HuH-7 (cell line): Measurements from ENCODE around the gene INTS6L.
"Not testable (repeated sequence)": the region's sequence is repeated elsewhere in the genome, so short reads cannot be mapped to it uniquely, and the experiment has no call there.

Experiments used
- DNase-seq: peaks from one replicate; pipeline ENCODE4 v3.0.0; 2011; ENCODE audit warnings: low spot score

Gene INTS6L

DNA sequence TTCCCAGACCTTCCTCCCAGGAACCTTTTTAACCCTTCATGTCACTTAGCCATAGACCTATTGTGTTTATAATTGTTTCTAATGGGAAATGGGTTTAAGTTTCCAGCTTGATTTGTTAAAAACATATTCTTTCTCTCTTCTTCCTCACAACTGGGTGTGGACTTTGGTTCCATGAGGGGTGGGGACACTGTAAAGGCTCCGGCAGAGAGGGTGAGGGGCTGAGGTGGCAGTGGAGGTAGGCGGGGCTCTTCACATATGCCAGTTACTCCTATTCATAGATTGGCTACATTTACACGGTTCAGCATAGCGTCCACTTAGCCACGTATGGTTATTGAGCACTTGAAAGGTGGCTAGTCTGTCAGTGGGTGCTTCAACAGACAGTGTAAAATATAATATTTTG lies 7.8 kb downstream of the INTS6L start:
- DNase-seq = no peak

DNA sequence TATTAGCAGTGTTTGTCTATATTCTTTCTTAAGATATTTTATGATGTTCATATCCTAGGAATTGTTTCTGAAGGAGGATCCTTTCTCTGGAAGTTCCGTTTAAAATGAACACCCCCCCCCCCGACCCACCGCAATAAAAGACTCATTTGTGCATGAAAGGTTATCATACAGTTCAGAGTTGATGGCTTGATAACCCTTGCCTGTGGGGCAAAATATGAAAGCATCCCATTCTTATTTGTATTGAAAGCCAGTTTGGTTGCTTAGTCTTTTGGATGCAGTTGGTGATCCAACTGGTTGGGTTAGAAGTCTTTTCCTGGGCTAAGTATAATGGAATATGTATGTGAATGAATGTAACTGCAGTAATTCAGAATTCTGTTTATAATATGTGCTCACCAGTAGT lies 8.3 kb downstream of the INTS6L start:
- no peak for DNase-seq

DNA sequence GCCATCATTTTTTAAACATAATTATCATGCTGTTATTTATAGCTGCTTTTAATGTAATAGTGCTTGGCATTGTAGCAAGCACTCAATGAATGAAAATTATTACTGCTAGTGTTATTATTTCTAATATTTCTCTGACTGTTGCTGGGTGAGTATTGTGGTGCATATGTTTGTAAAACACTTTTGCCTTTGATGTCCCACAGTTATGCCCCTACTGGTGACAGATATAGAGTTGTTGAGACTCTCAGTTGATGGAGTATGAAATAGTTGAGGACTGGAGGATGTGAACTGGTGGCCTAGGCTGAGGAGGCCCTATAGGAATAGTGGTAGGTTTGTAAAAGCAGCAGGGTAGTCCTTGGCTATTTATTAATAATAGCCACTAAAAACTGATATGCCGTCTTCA lies 9.6 kb downstream of the INTS6L start:
- no peak for DNase-seq

DNA sequence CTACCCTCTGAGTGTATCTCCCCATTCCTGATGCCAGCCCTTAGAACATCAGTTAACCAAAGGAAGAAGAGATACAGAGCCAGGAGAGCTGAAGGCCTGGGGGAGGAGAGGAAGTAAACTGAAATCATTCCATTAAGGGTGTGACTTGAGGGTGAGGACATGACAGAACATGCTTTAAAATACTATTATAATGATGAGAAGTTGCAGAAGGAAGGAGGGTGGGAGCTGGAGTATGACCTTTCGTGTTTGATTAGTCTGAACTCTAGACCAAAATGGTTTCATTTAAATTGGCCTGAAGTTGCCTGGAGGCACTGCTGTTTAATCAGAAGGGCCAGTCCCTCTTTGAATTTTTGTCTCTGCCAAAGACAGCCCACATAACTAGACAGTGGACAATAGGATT lies 11.4 kb downstream of the INTS6L start:
- no peak for DNase-seq

DNA sequence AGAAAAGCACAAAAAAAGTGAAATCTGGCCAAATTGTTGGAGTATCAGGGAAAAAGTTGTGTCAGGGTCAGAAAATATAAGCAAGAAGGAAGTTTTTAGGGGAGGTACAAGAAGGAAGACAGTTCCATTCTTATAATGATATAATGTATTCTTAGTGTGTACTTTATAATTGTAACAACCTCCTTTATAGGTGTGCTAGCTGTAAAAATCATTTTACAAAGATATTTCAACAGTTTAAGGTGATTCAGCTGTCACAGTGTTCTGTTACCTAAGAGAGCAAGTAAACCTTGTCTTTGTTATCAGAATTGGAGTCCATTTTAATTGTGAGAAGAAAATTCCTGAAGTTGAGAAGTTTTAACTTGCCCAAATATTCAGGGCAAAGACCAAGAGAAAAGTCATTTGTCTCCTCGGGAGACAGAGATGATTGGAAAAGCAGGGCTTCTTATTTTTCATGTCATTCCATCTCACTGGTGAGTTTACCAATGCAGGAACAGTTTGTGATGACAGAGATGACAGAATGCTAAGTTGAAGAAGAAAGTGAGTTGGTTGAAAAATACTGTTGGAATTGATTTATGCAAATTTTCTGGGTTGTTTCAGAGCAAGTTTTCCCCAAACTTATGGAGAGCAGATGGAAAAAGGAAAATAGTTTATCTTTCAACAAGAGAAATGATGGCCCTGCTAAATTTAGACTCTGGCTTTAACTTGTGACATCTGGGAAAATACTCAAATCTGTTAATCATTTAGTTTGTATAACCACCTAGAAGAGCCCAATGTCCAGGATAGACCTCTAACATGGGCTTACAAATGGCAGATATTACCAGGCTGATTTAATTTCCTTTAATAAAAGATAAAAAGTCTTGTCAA lies 14.8 kb downstream of the INTS6L start:
- DNase-seq = no peak

DNA sequence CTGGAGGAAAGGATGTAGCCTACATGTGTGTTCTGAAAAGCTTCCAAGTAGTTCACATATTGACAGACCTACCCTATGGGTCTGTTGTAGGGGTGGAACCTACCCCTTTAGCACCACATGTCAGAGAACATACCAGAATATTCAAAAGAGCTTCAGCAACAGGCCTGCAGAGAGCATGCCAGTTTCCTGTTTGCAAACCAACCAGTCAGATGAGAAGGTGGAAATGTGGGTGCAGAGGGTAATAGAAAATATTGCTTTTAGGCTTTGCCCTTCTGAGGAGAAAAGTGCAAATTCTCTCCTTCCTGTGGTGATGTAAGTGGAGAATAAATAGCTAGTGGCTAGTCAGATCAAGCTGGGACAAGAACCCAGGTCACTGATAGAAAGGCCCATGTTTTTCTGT lies 16.4 kb downstream of the INTS6L start:
- no peak for DNase-seq

DNA sequence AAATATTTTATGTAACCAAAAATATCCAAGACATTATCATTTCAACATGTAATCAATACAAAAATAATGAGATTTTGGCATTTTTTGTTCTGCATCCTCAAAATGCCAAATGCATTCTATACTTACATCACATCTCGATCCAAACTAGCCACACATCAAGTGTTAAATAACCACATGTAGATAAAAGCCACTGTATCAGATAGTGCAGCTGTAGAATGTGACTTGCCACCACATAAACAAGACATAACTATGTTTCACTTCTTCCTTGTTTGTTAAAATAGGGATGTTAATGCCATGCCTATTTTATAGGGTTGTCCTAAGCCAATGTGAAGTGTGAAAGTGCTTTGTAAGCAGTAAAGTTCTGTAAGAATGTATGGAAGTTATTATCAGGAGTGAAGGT lies 20.9 kb downstream of the INTS6L start:
- no peak for DNase-seq

DNA sequence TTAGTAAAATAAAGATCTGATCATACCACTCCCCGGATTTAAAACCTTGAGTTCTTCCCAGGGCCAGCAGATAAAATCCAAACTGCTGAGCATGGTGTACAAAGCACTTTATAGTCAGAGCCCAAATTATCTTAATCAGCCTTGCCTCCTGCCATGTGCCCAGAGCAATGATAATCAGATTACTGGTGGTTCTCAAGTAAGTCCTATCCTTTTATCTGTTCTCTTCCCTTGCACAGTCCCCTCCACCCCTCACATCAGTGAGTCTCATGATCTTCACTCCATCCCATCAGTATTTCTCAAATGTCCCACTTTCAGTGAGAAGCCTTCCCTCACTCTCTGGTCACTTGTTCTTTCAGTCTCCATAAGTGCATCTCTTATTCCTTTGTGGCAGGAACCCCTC lies 22.7 kb downstream of the INTS6L start:
- no peak for DNase-seq

DNA sequence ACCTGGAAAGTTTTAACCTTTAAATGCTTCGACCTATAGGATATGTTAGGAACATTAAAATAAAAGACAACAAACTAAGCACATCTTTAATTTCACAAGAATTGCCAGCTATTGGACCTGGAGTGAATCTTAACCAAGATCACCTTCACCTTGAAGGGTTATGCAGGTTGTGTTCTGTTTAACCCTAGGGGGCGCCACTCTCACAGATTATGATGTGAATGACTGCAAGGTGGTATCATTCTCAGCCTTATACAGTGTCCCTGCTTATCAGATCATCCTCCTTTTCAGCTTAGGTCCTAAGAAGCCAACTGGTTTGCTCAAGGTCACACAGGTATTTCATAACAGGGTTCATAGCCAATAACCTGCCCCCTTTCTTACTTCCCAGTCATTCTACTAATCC lies 23.5 kb downstream of the INTS6L start:
- DNase-seq = no peak

DNA sequence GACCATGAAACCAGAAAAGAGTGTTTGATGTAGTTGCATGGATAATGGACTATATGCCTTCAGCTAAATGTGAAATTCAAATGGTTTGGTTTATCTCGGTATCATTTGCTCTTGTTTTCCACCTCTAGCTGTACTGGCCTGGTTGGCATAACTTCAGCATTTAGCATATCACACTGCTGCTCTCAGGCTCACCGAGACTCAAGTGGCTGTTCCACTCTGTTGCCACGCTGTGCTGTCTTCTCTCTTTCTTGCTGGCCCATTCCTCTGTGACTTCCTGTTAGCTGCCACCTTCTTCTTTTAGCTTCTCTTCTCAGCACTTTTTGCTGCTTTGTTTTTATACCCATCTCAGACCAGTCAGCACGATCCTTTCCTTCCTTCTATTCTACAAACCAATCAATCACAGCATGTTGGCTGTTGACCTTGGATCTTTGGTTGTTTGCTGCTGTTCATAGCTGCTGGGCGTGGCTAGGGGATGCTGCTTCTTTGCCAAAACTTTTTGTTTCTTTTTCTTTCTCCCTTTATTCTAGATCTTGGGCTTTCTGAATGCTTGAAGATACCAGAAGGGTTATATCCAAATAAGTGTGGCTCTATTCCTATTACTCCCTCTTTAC lies 24.0 kb downstream of the INTS6L start:
- DNase-seq = no peak

DNA sequence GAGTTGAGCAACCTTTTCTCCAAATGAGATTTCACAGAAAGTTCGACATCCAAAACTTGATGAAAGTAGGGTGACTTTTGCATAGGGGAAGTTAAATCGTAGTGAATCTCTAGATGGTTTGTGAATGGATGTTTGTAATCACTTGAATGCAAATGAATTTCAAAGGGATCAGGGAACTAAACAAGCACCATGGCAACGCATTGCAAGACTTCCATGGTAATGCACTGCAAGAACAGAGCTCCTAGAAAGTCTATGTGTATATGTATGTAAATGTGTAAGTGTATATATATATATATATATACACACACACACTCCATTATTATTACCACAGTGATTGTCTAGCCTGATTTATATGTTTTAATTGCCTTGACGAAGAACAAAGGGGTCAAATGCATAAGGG lies 27.3 kb downstream of the INTS6L start:
- no peak for DNase-seq

DNA sequence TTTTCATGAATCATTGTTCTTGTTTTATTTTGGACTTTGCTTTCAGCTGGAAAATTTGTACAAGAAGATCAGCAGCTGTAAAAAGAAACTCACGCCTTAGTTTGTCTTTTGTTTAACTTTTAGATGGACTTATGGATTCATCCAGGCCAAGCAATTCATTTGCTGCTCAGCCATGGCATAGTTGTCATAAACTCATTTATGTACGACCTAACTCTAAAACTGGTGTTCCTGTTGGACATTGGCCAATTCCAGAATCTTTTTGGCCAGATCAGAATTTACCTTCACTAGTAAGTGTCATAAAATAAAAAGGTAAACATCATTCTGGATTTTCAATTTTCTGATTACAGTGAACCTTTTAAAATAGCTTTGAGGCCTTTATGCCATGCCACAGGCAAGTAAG lies 29.1 kb downstream of the INTS6L start:
- DNase-seq = no peak

DNA sequence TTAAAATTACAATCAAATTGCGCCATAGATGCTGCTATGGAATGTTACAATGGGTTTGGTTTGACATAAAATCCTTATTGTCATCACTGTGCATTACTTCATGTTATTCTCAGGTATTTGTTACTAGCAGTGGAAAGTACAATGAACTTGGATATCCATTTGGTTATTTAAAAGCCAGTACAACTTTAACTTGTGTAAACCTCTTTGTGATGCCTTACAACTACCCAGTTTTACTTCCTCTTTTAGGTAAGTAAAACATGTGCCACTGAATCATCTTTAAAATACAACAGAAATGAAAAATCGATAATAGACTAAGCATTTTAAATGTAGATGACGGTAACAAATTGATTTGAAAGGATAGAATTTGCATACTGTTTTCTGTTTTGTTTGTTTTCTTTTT lies 35.6 kb downstream of the INTS6L start:
- DNase-seq = no peak

DNA sequence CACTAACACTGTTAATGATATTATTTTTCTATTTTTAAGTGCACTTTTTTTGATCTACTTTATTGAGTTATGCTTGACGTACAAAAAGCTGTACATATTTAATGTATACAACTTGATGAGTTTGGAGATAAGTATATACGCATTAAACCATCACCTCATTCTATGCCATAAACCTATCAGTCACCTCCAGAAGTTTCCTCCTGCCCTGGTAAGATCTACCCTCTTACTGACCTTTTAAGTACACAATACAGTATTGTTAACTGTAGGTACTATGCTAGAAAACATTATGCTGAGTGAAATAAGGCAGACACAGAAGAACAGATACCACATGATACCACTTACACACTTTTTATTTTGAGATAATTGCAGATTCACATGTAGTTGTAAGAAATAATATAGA lies 36.9 kb downstream of the INTS6L start:
- no peak for DNase-seq

DNA sequence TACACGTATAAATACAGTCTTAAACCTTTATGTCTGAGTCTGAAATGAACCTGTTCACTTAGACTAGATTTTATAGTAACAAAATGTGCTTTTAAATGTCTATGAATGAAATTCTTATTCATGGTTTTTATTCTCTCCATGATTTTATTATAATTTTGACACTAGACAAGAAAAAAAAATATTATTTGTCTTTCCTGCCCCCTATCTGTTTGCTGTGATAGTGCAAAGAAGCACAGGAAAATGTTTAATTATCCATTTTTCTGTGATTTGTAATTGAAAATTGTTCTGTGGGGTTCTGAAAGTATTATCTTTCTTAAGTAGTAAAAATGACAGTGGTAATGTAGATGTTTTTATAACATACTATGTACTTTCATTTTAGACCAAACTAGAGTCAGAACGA lies 52.0 kb downstream of the INTS6L start:
- DNase-seq = no peak

DNA sequence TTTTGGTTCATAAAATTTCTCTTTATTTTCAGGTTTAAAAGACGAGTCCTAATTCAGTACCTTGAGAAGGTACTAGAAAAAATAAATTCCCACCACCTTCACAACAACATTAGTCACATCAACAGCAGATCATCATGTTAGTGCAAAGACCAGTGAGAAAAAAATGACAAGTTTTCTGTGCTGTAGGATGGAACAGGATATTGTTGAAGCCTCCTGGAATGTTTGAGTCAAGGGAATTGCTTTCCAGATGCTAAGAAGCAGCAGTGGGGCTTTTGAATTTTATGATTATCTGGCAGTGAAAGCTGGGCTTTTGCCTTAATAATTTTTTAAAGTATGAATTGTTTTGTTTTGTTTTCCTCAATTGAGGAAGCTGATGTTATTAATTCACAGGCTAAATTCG lies 61.0 kb downstream of the INTS6L start:
- DNase-seq = no peak

DNA sequence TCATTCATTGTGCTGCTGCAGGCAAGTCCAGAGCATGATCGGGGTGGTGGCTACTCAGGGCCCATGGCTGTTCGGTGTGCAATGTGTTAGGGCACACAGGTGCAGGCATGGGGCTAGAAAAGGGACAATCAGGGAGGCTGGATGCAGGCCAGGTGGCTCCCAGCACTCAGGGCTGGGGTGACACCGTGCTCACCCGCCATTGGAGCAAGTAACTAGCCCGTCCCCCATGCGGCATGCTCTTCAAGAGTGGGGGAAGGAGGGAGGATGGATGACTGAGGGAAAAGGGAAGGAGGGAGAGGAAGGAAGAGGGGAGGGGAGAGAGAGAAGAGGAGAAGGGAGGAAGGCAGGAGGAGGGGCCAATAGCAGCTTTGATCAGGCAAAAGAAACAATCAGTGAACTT lies 64.7 kb downstream of the INTS6L start:
- no peak for DNase-seq

DNA sequence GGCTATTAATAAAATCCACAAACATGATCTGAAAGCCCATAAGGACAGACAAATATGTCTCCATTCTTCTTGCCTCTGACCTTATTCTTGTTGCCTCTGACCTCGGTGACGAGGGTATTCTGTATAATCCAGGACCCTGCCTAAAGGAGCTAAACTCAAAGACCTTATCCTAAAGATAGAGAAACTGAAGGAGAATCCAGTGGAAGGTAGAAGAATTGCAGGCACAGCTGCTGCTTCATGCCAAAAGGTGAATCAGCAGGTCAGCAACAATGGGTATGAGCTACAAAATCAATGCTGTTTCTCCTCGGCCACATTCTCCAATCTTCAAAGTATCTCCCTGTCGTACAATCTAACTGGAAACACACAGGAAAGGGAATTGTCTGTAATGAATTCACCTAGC lies 71.4 kb downstream of the INTS6L start:
- DNase-seq = no peak

DNA sequence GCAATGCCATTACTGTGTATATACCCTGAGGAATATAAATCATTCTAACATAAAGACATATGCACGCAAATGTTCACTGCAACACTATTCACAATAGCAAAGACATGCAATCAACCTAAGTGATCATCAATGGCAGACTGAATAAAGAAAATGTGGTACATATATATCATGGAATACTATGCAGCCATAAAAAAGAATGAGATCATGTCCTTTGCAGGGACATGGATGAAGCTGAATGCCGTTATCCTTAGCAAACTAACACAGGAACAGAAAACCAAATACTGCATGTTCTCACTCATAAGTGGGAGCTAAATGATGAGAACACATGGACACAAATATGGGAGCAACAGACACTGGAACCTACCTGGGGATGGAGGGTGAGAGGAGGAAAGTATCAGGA lies 73.6 kb downstream of the INTS6L start:
- DNase-seq = not testable (repeated sequence)

DNA sequence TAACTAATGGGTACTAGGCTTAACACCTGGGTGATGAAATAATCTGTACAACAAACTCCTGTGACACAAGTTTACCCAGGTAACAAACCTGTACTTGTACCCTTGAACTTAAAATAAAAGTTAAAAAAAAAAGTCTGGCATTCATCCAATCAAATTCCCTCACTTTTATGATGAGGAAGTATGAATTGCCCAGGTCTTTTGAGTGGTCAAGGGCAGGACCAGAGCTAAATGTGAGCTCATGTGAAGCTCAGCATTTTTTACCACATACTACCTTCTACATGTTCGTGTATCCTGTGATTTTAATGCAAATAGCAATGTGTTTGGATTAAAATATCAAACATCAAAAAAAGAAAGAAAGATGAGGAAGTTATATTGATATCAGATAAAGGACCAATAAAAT lies 74.0 kb downstream of the INTS6L start:
- DNase-seq = not testable (repeated sequence)

DNA sequence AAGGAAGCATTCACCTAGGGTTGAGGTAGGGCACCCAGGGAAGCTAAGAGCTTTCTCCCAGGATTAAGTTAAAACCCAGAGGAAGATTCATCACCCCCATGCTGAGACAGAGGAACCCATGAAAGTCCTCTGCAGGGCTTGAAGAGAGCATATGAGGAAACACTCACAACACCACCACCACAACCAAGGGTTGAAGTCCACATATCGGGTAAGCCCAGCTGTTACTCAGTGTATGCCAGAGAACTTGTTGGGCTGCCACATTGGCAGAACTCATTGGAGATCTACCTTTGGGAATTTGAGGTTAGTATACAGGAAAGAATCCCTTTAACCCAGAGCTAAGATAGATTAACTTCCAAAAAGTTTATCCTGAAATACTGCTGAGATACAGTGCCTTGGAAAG lies 75.1 kb downstream of the INTS6L start:
- no peak for DNase-seq

DNA sequence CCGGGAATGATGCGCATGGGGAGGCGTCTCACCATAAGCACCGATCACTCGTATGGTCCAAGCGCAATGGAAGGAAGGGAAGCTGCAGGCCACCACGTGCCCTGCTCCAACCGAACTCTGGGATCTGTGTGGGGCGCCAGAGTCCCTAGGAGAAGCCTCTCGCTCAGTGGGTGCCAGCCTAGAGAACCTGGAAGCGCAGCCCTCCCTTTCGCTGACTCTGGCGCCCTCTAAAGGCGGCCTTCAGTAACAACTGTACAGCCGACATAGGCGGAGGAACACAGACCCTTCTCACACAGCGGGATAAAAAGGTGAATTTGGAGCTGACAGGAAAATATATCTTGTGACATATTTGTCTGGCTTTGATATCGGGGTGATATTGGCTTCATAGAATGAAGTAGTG lies 76.0 kb downstream of the INTS6L start:
- DNase-seq = peak; percentile 23

DNA sequence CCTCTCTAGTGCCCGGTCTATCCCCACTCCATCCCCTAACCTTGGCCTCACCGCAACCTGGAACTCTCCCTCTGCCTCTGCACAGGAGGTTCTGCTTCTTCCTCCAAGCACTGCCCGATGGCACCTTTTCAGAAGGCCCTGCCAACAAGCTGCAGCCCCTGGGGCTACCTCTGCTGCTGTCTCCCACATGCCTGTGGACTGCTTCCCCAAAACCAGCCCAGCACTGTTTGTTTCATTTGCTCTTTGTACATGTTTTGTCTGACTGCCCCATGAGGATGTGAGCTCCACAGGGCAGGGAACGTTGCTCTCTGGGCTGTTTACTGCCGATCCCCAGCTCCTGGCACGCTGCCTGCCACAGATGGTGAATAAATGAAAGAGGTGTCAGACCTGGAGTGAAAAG lies 85.4 kb downstream of the INTS6L start:
- DNase-seq = no peak
